ENCODE data around the gene PPP2R5C. TPM values are rescaled to one million over a fixed set of nuclear protein-coding genes. Genes with fewer than 3 reads are reported as not detected.

Gene PPP2R5C
- total and polyA plus RNA-seq, 2 of the 8 experiments (the other 6 are each of a cell fraction or from before 2014, with no cell fraction given) = 49.6 to 95.9 TPM

- TF ChIP-seq CTCF (IDR thresholded peaks at IDR 0.05; ENCODE audit: control extremely low read depth in 1 of 3, insufficient read depth in 1 of 3, low read depth in 1 of 3, low read length in 3 of 3) (no peak), CREB1 (IDR thresholded peaks at IDR 0.05) (no peak), CTBP2 (IDR thresholded peaks at IDR 0.05; ENCODE audit: borderline replicate concordance, insufficient read depth, insufficient read length, low read length) (no peak), EZH2 (IDR thresholded peaks at IDR 0.05; ENCODE audit: low read depth, low read length, severe bottlenecking) (no peak), KDM4A (IDR thresholded peaks at IDR 0.05; ENCODE audit: low read depth, low read length, severe bottlenecking) (no peak), ASH2L (IDR thresholded peaks at IDR 0.05; ENCODE audit: low read length) (no peak)
Observed at GRCh38 chr14:101828046-101828445, 66.5 kb downstream of the PPP2R5C start (continued).
